SK-N-SH treated with all-trans-retinoic acid at 6 μM for 48 hours (cell line): ENCODE measurements around the gene ADARB2.

Experiments
- ATAC-seq: fragments of 200-7000 bp; cut with Tn5 transposase; 3 replicates; pipeline ENCODE4 v1.9.1; 2020; ENCODE audit warnings: mild to moderate bottlenecking, moderate library complexity
- ARNTL ChIP-seq: fragments of 450-650 bp; formaldehyde crosslinking; IDR thresholded peaks from 2 replicates; pipeline ENCODE4 v1.5.0; 2020; ENCODE audit warnings: low read depth, mild to moderate bottlenecking, moderate library complexity, borderline replicate concordance
- BACH2 ChIP-seq: fragments of 250-450 bp; sonication (Bioruptor Pico); IDR thresholded peaks from 2 replicates; pipeline ENCODE4 v1.9.0; 2021; ENCODE audit warnings: mild to moderate bottlenecking, borderline replicate concordance
- CREB5 ChIP-seq: fragments of 250-450 bp; sonication (Bioruptor Pico); IDR thresholded peaks from 2 replicates; pipeline ENCODE4 v1.5.1; 2020; ENCODE audit warnings: low read depth, mild to moderate bottlenecking, moderate library complexity
- CSDC2 ChIP-seq: fragments of 250-450 bp; sonication (Bioruptor Pico); IDR thresholded peaks from 2 replicates; pipeline ENCODE4 v1.5.0; 2020; ENCODE audit warnings: mild to moderate bottlenecking, moderate library complexity
- CSRNP3 ChIP-seq: fragments of 250-450 bp; sonication (Bioruptor Pico); IDR thresholded peaks from 2 replicates; pipeline ENCODE4 v1.5.1; 2021; ENCODE audit warnings: mild to moderate bottlenecking, moderate library complexity
- ESRRG ChIP-seq: fragments of 250-450 bp; sonication (Bioruptor Pico); IDR thresholded peaks from 2 replicates; pipeline ENCODE4 v1.6.1; 2021; ENCODE audit warnings: mild to moderate bottlenecking
- GLIS3 ChIP-seq: fragments of 250-450 bp; sonication (Bioruptor Pico); IDR thresholded peaks from 2 replicates; pipeline ENCODE4 v1.5.0; 2020; ENCODE audit warnings: mild to moderate bottlenecking, moderate library complexity
- OSR1 ChIP-seq: fragments of 250-450 bp; sonication (Bioruptor Pico); IDR thresholded peaks from 2 replicates; pipeline ENCODE4 v1.8.0; 2022; ENCODE audit warnings: moderate library complexity, mild to moderate bottlenecking, inconsistent platforms
- PATZ1 ChIP-seq: fragments of 250-450 bp; sonication (Bioruptor Pico); IDR thresholded peaks from 2 replicates; pipeline ENCODE4 v1.8.0; 2020; ENCODE audit warnings: mild to moderate bottlenecking, moderate library complexity, borderline replicate concordance
- POU6F1 ChIP-seq: fragments of 250-450 bp; sonication (Bioruptor Pico); IDR thresholded peaks from 2 replicates; pipeline ENCODE4 v1.8.0; 2021; ENCODE audit warnings: low read depth, mild to moderate bottlenecking, moderate library complexity, borderline replicate concordance
- PPARA ChIP-seq: fragments of 250-450 bp; sonication (Bioruptor Pico); IDR thresholded peaks from 2 replicates; pipeline ENCODE4 v1.5.0; 2020; ENCODE audit warnings: mild to moderate bottlenecking, borderline replicate concordance
- RARB ChIP-seq: fragments of 250-450 bp; sonication (Bioruptor Pico); IDR thresholded peaks from 2 replicates; pipeline ENCODE4 v1.8.0; 2021; ENCODE audit warnings: mild to moderate bottlenecking, moderate library complexity
- SNAI2 ChIP-seq: fragments of 250-450 bp; sonication (Bioruptor Pico); IDR thresholded peaks from 2 replicates; pipeline ENCODE4 v1.5.0; 2020; ENCODE audit warnings: mild to moderate bottlenecking, moderate library complexity
- TOX ChIP-seq: fragments of 250-450 bp; sonication (Bioruptor Pico); IDR thresholded peaks from 2 replicates; pipeline ENCODE4 v1.8.0; 2021; ENCODE audit warnings: mild to moderate bottlenecking, moderate library complexity, borderline replicate concordance
- TSHZ2 ChIP-seq: fragments of 250-450 bp; sonication (Bioruptor Pico); IDR thresholded peaks from 2 replicates; pipeline ENCODE4 v1.5.0; 2020; ENCODE audit warnings: mild to moderate bottlenecking, moderate library complexity
- ZC3H10 ChIP-seq: fragments of 250-450 bp; sonication (Bioruptor Pico); IDR thresholded peaks from 2 replicates; pipeline ENCODE4 v1.5.1; 2021; ENCODE audit warnings: mild to moderate bottlenecking, moderate library complexity
- ZFP3 ChIP-seq: fragments of 250-450 bp; sonication (Bioruptor Pico); IDR thresholded peaks from 2 replicates; pipeline ENCODE4 v1.5.0; 2020; ENCODE audit warnings: mild to moderate bottlenecking, moderate library complexity
- ZFP30 ChIP-seq: fragments of 450-650 bp; formaldehyde crosslinking; IDR thresholded peaks from 2 replicates; pipeline ENCODE4 v1.5.0; 2022; ENCODE audit warnings: mild to moderate bottlenecking, moderate library complexity
- ZNF565 ChIP-seq: fragments of 450-650 bp; formaldehyde crosslinking; conservative IDR thresholded peaks from 2 replicates; pipeline ENCODE4 v1.5.0; 2020; ENCODE audit warnings: low read depth, mild to moderate bottlenecking, moderate library complexity
- ZNF70 ChIP-seq: fragments of 450-650 bp; formaldehyde crosslinking; IDR thresholded peaks from 2 replicates; pipeline ENCODE4 v1.5.0; 2020; ENCODE audit warnings: mild to moderate bottlenecking, moderate library complexity
- ZNF8 ChIP-seq: fragments of 450-650 bp; formaldehyde crosslinking; IDR thresholded peaks from 2 replicates; pipeline ENCODE4 v1.5.0; 2020; ENCODE audit warnings: mild to moderate bottlenecking, moderate library complexity

ADARB2 gene

GRCh38 chr10:1499359-1499957 lies 237.9 kb downstream of the ADARB2 start:
- no peak for ATAC-seq
- no peak for TF ChIP-seq PPARA (CRISPR knock-in tag)
- TF ChIP-seq ZNF8 (CRISPR knock-in tag): no peak

- ATAC-seq: no peak
- no peak for TF ChIP-seq TSHZ2 (CRISPR knock-in tag)
- no peak for TF ChIP-seq TOX (CRISPR knock-in tag)
- TF ChIP-seq CSRNP3: no peak
- no peak for TF ChIP-seq PPARA (CRISPR knock-in tag)
- no peak for TF ChIP-seq POU6F1 (CRISPR knock-in tag)
- no peak for TF ChIP-seq RARB (CRISPR knock-in tag)
- TF ChIP-seq ESRRG (CRISPR knock-in tag): no peak
- no peak for TF ChIP-seq BACH2 (CRISPR knock-in tag)
- TF ChIP-seq OSR1 (CRISPR knock-in tag): no peak
- no peak for TF ChIP-seq ZFP3 (CRISPR knock-in tag)
- TF ChIP-seq PATZ1 (CRISPR knock-in tag): no peak
- TF ChIP-seq CREB5 (CRISPR knock-in tag): no peak
- TF ChIP-seq ZFP30: no peak
- TF ChIP-seq ZNF565 (CRISPR knock-in tag): no peak
- no peak for TF ChIP-seq GLIS3
- TF ChIP-seq ZNF70 (CRISPR knock-in tag): no peak
- no peak for TF ChIP-seq ARNTL (CRISPR knock-in tag)
Observed at GRCh38 chr10:1498746-1499358, 238.5 kb downstream of the ADARB2 start.

GRCh38 chr10:1495915-1496517 lies 241.3 kb downstream of the ADARB2 start:
- no peak for ATAC-seq
- TF ChIP-seq ZFP3 (CRISPR knock-in tag) (no peak), TOX (CRISPR knock-in tag) (no peak), ZFP30 (no peak), ZC3H10 (CRISPR knock-in tag) (no peak), CREB5 (CRISPR knock-in tag) (no peak), CSDC2 (CRISPR knock-in tag) (no peak), BACH2 (CRISPR knock-in tag) (no peak), PPARA (CRISPR knock-in tag) (no peak), GLIS3 (no peak), ZNF565 (CRISPR knock-in tag) (no peak), SNAI2 (CRISPR knock-in tag) (no peak), TSHZ2 (CRISPR knock-in tag) (no peak), OSR1 (CRISPR knock-in tag) (no peak), ZNF70 (CRISPR knock-in tag) (no peak)
